T-helper 1 cell (primary cell): ENCODE data around the gene EEF2.
"Not testable (repeated sequence)": the region's sequence is repeated elsewhere in the genome, so short reads cannot be mapped to it uniquely, and the experiment has no call there.

Experiments used
- DNase-seq, 5 donors: peaks; one replicate each; pipeline ENCODE4 v3.0.0-alpha.2; 2012 to 2020

Gene EEF2

DNA sequence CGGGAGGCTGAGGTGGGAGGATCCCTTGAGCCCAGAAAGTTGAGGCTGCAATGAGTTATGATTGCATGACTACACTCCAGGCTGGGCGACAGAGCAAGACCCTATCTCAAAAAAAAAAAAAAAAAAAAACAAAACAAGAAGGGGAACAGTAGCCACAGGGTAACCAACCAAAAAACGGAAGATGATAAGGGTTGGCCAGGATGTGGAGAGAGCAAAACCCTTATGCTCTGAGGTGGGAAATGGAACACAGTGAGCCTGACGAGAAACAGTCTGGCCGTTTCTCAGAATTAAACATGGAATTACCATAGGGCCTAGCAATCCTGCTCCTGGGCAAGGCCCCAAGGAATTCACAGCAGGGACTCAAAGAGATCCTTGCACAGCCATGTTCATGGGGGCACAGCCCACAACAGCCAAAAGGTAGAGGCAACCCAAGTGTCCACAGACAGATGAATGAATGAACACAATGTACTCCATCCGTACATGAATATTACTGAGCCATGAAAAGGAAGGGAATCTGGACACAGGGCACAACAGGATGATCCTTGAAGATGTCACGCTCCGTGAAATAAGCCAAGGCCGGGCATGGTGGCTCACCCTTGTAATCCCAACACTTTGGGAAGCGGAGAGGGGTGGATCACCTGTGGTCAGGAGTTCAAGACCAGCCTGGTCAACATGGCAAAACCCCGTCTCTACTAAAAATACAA is 41.1 kb downstream of the EEF2 start:
- DNase-seq, result no peak

DNA sequence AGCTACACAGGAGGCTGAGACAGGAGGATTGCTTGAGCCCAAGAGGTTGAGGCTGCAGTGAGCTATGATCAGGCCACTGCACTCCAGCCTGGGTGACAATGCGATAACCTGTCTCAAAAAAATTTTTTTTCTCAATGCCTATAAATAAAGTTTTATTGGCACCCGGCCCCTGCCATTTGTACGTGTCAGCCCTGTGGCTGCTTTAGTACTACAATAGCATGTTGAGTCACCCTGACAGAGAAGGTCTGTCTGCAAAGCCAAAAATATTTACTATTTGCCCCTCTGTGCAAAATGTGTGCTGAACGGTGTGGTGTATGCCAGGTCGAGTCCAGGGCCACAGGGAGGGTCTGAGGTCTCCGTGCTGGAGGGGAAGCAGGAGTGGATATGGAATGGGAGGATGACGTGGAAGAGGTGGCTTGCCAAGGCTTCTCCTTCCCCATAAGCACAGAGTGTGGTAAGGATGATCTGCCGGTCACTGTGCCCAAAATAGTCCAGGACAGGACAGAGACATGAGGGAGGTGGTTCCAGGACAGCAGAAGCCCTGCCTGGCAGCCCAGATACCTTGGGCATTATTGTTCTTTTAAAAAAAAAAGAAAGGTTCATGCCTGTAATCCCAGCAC is 42.4 kb downstream of the EEF2 start:
- no peak for DNase-seq

DNA sequence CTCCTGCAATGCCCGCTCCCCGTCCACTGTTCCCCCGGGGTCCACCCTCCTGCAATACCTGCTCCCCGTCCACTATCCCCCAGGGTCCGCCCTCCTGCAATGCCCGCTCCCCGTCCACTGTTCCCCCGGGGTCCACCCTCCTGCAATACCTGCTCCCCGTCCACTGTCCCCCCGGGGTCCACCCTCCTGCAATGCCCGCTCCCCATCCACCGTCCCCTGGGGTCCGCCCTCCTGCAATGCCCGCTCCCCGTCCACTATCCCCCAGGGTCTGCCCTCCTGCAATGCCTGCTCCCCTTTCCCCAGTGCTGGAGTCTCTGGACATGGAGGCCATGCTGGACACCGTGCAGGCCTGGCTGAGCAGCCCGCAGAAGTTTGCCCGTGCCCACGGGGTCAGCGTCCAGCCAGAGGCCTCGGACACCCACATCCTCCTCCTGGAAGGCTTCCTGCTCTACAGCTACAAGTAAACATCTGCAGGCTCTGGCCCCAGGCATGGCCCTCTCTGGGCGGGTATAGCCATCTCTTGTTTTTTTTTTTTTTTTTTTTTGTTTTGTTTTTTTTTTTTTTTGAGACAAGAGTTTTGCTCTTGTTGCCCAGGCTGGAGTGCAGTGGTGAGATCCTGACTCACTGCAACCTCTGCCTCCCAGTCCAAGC is 46.8 kb downstream of the EEF2 start:
- DNase-seq, result not testable (repeated sequence)

DNA sequence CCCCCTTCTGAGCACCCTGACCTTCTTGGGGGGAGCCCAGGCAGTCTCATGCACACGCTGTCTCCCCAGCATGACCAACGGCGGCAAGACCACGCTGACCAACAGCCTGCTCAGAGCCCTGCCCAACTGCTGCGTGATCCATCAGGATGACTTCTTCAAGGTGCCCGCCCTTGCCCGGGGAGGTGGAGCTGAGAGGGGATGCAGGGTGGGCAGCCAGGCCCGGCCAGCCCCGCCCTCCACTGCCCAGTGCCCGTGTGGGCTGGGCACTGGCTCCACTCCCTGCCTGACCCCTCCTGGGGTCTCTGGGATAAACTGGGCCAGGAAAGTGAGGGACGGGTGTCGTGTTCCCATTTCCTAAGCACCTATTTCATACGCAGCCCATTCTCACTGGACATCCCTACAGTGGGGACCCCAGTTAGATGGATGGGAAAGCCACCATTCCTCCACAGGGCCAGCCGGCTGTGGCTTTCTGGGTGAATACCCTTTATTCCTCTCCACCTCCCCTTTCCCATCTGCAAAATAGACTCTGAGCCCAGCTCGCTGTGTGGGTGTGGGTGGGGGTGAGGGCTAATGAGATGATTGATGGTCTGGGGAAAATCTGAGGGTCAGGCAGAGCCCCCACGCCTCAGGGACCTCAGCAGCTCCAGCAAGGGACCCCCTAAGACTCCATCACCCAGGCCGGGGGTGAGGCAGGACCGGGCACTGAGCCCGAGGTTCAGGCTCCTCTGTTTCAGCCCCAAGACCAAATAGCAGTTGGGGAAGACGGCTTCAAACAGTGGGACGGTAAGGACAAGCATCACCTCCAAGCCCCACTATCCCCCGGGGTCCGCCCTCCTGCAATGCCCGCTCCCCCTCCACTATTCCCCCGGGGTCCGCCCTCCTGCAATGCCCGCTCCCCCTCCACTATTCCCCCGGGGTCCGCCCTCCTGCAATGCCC is 48.5 kb downstream of the EEF2 start:
- no peak for DNase-seq

DNA sequence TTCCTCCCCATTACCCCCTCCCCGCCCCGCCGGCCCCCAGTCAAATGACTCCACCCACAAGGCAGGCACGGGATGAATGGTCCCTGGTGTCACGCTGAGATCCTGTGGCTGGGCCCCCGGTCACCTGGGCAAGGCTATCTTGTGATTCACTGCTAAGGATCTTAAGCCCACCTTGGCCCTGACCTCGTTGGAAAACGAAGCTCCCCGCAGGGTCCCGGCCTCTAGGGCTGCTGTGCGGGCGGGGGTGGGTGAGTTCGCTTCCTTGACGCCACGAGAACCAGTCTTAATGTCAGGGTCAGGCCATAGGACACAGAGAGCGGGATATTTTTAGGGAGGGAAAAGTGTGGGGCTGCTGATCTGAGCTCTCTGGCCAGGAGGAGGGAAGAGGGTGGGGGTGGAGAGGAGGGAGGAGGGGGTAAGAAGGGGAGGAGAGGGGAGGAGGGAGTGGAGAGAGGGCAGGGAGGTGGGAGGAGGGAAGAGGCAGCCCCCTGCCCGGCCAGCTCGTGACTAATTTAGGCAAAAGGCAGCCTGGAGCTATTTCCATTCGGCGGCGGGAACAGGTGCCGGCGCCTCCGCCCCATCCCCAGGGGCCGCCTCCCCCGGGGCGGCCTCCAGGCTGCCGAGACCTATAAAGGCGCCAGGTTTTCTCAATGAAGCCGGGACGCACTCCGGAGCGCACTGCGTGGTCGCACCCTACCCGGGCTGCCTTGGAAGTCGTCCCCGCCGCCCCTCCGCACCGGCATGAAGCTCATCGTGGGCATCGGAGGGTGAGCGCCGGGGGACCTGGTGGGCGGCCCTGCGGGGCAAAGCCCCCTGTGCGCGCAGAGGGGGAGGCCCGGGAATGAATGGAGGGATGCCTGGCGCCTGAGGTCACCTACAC is 52.1 kb downstream of the EEF2 start, which contains the start of gene NMRK2:
NMRK2 (plus strand) TSS at position 139 of the 880 bp plus-strand sequence; CDS start at position 742, 603 bp downstream.
- DNase-seq, result no peak

DNA sequence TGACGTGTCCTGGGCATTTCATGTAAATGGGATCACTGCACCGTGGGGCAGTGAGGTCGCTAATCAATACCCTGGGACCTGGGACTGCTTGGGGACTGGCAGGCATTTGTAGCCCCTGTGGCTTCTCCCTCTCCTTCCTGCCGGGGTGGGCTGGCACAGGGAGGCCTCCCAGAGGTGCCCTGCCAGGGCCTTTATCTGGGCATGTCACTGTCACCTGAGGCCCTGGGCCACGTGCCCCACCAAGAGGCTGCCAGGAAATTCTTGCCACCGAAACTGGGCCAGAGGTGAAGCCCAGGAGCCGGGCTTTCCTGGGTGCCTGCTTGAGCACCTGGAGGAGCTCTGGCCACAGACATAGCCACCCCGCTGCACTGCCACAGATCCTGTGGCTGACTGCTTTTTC is 54.2 kb downstream of the EEF2 start:
- no peak for DNase-seq
